ENCODE results near the gene REEP6.
"Not testable (repeated sequence)": the region's sequence is repeated elsewhere in the genome, so short reads cannot be mapped to it uniquely, and the experiment has no call there.

The REEP6 gene

DNA sequence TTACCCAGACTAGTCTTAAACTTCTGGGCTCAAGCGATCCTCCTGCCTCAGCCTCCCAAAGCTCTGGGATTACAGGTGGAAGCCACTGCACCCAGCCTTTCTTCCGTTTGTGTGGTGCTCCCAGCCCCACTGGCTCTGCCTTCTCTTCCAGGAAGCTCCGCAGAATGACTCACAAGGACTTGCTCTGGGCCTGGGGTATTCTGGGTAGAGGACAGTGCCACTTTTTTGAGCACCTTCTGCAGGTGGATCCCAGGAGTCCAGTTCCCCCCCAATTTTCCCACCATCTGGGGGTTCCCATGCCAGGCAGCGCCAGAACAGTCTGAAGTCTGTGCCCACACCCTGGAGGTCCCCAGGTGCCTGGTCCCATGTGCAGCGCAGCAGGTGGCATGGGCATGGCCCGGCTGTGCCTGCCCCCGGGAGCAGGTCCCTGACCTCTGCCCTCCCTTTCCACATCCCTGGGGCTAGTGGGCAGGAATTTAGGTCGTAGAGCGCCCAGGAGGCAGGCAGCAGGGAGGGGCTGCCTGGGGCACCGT lies 1.6 kb downstream of the REEP6 start:
- no peak for DNase-seq

DNA sequence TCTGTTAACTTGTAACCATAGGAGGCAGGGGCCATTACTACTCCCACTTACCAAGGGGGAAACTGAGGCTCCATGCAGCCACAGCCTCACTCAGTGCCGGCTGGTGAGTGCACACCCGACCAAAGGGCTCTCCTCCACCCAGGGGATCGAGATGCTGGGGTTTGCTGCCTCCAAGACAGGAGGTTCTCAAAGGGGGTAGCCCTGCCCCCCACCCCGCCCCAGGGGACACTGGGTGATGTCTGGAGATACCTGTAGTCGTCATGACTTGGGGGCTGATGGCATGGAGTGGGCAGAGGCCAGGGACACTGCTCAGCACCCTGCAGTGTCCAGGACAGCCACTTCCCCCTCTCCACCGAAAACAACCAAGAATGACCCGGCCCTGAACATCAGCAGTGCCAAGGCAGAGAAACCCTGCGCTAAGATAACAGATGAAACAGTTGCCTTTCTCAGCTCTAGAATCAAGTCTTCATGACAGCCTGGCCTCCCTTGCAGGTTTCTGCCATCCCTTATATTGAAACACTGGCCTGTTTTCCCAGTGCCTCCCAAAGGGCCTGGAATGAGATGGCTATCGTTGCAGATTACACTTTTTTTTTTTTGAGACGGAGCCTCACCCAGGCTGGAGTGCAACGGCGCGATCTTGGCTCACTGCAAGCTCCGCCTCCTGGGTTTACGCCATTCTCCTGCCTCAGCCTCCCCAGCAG lies 3.3 kb downstream of the REEP6 start:
- no peak for DNase-seq

DNA sequence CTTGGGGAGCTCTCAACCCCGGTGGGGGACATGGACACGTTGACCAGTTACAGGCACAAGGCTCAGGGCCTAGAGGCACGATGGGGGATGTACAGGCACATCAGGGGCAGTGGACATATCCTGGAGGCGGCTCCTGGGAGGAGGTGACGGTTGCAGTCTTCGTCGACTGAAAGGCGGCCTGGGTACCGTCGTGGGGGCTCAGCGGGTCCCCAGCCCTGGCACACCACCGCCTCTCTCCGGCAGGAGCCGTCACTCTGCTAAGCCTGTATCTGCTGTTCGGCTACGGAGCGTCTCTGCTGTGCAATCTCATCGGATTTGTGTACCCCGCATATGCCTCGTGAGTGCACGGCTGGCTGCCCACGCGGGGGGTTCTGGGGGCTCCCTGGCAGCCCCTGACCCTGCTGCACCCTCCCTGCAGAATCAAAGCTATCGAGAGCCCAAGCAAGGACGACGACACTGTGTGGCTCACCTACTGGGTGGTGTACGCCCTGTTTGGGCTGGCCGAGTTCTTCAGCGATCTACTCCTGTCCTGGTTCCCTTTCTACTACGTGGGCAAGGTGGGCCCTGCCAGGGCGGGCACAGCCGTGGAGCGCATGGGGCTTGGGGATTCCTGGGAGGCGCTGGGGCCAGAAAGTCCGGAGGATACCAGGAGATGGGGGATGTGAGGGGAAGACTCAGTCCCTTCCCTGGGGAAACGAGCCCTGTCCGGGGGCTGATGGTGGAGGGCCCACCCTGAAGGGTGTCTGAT lies 4.2 kb downstream of the REEP6 start:
- no peak for DNase-seq

DNA sequence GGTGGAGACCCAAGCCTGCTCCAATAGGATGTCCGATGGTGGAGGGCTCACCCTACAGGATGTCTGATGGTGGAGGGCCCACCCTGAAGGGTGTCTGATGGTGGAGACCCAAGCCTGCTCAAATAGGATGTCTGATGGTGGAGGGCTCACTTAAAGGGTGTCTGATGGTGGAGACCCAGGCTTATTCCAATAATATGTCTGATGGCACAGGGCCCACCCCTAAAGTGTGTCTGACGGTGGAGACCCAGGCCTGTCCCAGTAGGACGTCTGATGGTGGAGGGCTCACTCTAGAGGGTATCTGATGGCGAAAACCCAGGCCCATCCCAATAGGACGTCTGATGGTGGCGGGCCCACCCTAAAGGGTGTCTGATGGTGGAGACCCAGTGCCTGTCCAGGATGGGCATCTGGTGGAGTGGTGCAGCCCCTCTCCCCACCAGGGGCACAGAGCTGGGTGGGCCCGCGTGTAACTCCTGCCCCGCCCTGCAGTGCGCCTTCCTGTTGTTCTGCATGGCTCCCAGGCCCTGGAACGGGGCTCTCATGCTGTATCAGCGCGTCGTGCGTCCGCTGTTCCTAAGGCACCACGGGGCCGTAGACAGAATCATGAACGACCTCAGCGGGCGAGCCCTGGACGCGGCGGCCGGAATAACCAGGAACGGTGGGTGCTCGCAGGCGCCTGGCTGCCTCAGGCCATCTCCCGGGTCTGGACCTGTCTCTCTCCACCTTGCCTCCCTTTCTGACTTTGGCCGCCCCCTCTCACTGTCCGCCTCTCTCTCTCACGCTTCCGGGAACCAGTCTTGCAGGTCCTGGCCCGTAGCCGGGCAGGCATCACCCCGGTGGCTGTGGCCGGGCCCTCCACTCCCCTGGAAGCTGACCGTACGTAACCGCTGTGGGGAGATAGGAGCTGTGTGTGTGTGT lies 5.1 kb downstream of the REEP6 start:
- DNase-seq, result no peak

DNA sequence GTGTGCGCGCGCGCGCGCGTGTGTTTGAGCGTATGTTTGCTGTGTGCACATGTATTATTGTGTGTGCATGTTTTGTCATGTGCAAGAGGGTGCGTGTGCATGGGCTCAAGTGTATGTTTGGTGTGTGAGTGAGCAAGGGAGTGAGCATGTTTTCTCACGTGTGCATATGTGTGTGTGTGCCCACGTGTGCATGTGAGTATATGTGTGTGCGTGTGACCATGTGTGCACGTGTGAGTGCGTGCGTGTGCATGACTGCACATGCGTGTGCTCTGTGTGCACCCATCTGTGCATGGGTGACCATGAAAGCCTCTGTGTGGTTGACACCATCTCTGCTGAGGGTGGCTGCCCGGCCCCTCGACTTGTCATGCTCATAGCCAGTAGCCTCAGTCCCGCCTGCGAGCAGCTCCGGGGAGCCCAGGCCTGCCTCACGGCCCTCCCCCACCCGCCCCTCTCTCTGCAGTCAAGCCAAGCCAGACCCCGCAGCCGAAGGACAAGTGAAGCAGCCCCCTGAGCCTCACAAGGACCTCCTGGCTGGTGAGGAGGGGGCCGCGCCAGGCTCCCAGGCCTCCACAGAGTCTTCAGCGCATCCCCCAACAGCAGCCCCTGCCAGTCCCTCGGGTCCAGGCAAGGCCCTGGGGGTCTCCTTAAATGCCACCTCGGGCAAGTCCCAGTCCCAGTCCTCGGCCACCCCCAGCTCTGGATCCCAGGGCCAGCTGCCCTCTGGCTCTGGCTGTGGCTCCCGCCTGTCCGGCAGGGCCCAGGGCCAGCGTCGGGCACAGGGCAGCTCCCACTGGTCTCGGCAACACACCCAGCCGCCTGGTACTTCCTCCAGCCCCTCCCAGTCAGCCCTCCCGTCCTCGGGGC lies 6.0 kb downstream of the REEP6 start:
- no peak for DNase-seq

DNA sequence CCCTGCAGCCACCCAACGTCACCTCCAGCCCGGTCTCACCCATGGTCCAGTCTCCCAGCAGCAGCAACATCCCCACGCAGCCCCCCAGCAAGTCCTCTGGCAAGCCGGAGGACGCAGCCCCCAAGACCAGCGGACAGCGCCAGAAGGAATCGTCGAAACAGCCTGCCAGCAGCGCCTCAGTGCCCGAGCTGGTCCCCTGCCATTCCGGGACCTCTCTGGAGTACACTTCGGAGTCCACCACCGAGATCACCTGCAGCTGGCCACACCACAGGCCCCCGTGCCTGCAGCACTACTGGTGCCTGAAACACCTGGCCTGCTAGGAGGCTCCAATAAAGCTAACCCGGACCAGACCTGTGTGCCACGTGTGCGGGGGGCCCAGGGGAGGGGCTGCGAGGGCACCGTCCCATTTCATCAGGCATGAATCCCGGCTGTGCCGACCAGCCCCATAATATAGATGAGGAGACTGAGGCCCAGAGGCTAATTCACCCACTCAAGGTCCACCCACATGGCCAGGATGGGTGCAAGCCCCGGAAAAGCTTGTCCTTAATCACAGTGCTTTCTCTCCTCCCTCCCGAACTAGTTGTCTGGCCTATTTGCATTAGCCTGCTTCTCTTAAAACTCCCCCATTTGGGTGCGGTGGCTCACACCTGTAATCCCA lies 6.7 kb downstream of the REEP6 start:
- DNase-seq, result no peak

DNA sequence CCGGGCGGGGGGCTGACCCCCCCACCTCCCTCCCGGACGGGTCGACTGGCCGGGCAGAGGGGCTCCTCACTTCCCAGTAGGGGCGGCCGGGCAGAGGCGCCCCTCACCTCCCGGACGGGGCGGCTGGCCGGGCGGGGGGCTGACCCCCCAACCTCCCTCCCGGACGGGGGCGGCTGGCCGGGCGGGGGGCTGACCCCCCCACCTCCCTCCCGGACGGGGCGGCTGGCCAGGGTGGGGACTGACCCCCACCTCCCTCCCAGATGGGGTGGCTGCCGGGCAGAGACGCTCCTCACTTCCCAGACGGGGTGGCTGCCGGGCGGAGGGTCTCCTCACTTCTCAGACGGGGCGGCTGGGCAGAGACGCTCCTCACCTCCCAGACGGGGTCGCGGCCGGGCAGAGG lies 8.2 kb downstream of the REEP6 start:
- DNase-seq, result not testable (repeated sequence)

DNA sequence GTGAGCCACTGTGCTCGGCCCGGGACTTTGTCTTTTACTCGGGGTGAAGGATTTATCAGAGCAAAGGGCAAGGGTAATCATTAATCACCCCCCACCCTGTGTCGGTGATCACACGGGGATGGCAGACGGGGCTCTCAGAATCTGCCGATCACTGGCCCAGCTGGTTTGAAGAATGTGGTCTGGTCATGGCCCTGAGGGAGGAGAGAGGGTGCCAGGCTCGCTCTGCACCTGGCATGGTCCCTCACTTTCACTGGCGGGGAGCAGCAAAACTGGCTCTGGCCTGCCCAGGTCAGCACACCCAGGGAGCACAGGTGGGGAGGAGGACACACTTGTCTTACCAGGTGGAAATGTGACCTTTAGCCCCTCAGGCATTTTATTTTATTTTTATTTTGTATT lies 10.2 kb downstream of the REEP6 start:
- no peak for DNase-seq

DNA sequence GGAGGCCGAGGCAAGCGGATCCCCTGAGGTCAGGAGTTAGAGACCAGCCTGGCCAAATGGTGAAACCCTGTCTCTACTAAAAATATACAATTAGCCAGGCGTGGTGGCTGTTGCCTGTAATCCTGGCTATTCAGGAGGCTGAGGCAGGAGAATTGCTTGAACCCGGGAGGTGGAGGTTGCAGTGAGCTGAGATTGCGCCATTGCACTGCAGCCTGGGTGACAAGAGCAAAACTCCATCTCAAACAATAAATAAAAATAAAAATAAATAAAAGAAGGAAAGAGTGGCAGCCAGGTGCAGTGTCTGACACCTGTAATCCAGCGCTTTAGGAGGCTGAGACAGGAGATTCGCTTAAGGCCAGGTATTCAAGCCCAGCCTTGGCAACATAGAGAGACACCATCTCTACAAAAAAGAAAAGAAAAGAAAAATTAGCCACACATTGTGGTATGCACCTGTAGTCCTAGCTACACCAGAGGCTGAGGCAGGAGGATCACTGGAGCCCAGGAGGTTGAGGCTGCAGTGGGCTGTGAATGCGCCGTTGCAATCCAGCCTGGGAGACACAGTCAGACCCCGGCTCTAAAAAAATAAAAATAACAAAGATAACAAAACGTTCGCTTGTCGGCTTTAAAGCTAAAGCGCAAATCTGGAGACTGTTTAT lies 11.6 kb downstream of the REEP6 start:
- no peak for DNase-seq

DNA sequence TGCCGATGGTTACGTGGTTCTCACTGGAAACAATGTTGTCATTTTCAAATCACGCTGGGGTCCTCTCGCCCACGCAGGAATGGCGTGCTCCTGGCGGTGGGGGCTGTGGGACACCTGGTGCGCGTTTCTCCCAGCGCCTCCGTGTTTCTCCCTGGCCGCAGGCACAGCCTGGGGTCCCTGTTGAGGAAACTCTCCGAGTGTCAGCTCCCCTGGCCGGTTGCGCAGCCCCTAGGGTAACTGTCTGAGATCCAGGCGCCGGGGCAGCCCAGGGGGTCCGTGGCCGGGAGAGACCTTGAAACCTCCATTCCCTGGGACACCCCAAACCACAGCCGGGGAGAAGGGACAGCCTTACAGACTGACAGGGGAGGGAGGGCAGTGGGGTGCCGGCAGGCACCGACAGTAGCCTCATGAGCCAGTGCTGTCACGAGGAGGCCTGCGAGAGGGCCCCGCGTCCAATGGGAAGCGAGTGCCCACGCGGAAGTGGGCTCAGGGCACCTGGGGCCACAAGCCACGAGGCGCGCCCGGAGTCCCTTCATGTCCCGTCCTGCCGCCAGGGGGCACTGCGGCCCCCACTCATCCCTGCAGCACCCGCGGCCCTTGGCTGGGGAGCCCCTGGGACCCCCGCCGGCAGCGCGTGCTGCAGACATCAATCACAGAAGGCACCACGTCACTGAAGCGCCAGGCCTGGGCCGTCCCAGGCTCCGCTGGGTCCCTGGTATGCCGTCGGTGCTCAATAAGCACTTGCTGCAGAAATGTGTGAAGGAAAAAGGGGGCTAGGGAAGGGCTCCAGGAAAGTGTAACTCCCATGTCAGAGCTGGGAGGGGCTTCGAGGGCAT lies 12.3 kb downstream of the REEP6 start:
- peak; percentile 48 for DNase-seq

DNA sequence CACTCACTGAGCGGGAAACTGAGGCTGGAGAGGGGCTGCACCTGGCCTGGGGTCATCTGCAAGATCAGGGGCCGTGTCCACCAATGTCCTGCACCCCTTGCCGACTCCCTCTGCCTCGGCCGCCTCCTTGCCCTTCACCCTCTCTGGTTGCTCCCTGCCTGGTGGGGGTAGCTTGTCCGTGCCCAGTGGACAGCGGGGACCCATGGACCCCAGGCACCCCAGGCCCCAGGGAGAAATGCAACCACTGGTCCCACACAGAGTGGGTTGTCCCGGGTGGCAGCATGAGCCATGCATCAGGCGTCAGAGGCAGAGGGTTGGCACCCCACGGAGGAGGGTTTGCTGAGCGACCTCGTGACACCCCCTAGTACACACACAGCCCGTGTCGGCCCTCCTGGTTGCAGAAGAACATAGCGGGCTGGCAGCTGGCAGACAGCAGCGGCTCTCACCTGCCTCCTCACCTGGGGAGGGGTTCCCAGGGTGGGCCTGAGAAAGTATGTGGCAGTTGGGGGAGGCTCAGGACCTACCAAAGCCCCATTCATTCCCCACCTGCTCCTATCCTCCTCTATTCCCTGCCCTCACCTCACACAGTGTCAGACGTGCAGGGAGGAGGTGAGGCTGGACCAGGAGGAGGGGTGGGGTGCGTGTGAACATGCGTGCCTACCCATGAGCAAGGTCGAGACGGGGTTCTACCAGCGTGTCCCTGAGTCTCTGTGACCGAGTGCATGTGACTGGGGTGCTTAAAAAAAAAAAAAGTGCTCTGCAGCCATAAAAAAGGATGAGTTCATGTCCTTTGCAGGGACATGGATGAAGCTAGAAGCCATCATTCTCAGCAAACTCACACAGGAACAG lies 13.2 kb downstream of the REEP6 start:
- DNase-seq, result no peak

DNA sequence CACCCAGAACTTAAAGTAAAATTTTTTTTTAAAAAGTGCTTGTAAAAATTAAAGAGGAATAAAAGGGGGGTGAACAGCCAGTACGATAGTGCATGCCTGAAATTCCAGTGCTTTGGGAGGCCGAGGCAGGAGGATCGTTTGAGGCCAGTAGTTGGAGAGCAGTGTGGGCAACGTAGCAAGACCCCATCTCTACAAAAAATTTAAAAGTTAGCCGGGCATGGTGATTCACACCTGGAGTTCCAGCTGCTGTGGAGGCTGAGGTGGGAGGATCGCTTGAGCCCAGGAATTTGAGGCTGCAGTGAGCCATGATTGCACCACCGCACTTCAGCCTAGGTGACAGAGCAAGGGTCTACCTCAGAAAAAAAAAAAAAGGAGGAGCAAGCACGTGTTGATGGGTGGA lies 14.0 kb downstream of the REEP6 start:
- DNase-seq, result no peak

DNA sequence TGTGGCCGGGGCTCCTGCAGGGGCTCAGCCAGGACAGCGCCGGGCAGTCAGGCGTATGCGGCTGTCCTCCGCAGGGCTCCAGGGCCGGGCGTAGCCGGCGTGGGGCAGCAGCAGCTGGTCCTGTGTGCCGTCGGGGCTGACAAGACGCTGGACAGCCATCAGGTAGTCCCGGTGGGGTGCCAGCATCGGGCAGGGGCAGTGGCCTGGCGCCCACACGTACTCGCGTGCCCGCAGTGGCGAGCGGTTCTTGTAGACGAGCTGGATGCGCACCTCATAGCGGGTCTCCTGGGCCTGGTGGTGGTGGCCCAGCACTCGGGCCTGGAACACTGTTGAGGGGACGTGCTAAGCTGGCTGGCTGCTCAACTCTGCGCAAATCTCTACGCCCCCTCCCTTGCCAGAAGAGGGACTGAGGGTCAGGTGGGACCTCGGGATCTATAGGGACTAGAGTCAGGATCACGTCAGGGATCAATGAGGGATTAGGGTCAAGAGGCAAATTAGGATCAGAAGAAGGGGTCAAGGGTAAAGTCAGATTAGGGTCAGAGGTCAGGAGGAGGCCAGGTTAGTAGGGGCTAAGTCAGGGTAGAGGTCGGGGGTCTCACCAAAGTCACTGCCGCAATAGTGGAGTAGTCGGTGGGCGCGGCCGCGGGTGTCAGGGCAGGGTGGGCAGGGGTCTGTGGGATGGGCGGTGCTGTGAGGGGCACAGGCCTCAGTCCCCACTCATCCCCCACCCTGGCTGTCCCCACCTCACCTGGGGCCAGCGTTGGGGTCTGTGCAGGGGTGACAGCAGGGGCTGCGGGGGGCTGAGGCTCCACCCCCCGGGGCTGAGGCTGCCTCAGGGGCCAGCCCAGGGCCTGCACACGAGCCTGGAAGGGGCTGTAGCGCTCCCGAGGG lies 15.3 kb downstream of the REEP6 start:
- DNase-seq, result no peak

DNA sequence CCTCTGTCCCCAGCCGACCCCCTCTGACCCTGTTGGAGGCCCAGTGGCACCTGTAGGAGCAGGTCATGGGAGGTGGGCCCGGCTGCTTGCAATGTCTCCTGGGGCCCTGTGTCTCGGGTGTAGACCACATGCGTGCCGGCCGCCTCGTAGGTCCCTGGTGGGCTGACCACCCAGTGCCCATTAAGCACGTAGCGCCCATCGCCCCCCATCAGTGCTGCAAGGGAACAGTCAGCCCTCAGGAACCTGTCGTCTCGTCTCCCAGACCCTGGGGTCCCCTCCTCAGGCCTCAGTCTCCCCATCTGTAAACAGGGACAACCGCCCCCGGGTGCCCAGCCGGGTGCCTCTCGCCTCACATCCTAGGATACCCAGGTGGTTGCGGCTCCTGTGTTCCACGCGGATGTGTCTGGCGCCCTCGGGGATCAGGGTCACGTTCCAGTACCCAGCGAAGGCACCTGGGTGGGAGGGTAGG lies 16.2 kb downstream of the REEP6 start:
- no peak for DNase-seq

DNA sequence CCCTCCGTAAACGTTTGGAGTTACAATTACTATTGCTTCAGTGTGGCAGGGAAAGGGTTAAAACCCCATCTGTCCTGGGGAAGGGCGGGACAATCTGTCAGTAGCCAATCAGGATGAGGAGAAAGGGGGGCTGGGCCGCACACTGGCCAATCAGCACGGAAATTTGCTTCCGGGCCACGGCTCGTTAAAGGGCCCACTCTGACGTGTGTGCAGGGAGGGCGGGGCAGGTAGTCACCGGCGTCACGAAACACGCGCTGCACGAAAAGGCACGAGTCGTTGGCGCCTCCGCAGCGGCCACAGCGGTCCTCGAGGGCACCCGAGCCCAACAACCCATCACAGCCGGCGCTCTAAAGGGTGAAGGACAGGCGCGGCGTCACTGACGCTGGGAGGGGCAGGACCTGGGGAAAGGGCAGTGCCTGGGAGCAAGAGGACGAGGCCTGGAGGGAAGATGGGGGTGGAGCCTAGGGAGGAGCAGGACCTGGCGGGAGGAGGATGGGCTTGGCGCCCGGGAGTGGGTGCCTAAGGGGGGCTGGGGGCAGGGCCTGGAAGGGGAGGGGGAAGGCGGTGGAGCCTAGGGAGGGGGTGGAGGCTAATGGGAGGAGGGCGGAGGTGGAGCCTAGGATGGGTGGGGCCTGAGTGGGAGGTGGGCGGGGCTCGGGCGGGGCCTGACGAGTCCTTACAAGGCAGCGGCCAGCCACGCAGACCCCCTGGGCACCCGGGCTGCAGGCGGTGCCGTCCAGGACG lies 17.0 kb downstream of the REEP6 start:
- peak; percentile 92 for DNase-seq

DNA sequence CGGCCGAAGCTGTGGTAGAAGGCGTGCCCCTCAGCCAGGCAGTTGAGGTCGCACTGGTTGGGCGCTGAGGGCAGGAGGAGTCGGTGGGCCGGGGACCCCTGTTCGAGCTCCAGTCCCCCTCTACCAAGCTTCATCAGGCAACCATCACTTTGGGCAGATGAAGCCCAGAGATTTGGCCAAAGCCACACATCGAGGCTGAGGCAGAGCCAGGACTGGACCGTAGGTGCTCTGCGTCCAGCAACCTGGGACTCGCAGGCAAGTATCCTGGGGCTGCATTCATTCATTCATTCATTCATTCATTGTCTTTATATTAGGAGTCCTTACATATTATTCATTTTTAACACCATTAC lies 17.5 kb downstream of the REEP6 start:
- DNase-seq, result no peak
